GM18867 (cell line): ENCODE measurements around the gene PRTN3.

Source experiments
- ATAC-seq: cut with Tn5 transposase; IDR thresholded peaks from one replicate; pipeline ENCODE4 v1.9.1; 2021; ENCODE audit warnings: mild to moderate bottlenecking, moderate library complexity; ENCODE audit not compliant: unreplicated experiment

Gene PRTN3

GRCh38 chr19:840519-841206, at the start of gene PRTN3:
Gene PRTN3 (plus strand): TSS chr19:840999. CDS start chr19:841009, 10 bp downstream.
- no peak for ATAC-seq

- no peak for ATAC-seq
Measured at GRCh38 chr19:791007-791566, 49.7 kb upstream of the PRTN3 start.

GRCh38 chr19:791567-792305, 49.1 kb upstream of the PRTN3 start:
- no peak for ATAC-seq

- no peak for ATAC-seq
Measured at GRCh38 chr19:792306-792885, 48.4 kb upstream of the PRTN3 start.

GRCh38 chr19:793806-794205, 47.0 kb upstream of the PRTN3 start:
- ATAC-seq = no peak

- no peak for ATAC-seq
Measured at GRCh38 chr19:795073-795611, 45.7 kb upstream of the PRTN3 start.

GRCh38 chr19:795691-796581, 44.9 kb upstream of the PRTN3 start:
- ATAC-seq = no peak

GRCh38 chr19:796692-797527, 43.9 kb upstream of the PRTN3 start, which contains the start of gene PTBP1:
Gene PTBP1 (plus strand): TSS chr19:797452. CDS start chr19:797498, 46 bp downstream.
- ATAC-seq = peak; percentile 77

GRCh38 chr19:797528-798414, 43.0 kb upstream of the PRTN3 start:
- ATAC-seq = peak; percentile 45

- no peak for ATAC-seq
Measured at GRCh38 chr19:798415-799075, 42.3 kb upstream of the PRTN3 start.

GRCh38 chr19:799076-799881, 41.5 kb upstream of the PRTN3 start:
- no peak for ATAC-seq

- no peak for ATAC-seq
Measured at GRCh38 chr19:800360-801029, 40.3 kb upstream of the PRTN3 start.

GRCh38 chr19:801030-801860, 39.6 kb upstream of the PRTN3 start:
- ATAC-seq = no peak

GRCh38 chr19:801861-802497, 38.8 kb upstream of the PRTN3 start:
- ATAC-seq = no peak

- ATAC-seq = no peak
Measured at GRCh38 chr19:802498-803098, 38.2 kb upstream of the PRTN3 start.
